ENCODE measurements around the gene HIVEP3. TPM values are rescaled to one million over a fixed set of nuclear protein-coding genes. Genes with fewer than 3 reads are reported as not detected.

HIVEP3 gene
- total and polyA plus RNA-seq, 4 donors, result 7.0 to 14.7 (median 8.8) TPM

GRCh38 chr1:41682149-41682548 is 236.6 kb downstream of the HIVEP3 start:
- Histone ChIP-seq H3K27me3 (ENCODE audit: control insufficient read depth in 3 of 3, insufficient read depth in 3 of 3, low read length in 2 of 3) (no peaks in the 10 kb centered on the region), H3K9ac (ENCODE audit: insufficient read depth in 1 of 2, low read length in 2 of 2) (no peak overlapping the region), H3K27ac (ENCODE audit: low read depth in 1 of 2, low read length in 1 of 2) (no peak overlapping the region)

GRCh38 chr1:41681331-41682098 is 237.2 kb downstream of the HIVEP3 start:
- no peak overlapping the region for H3K9ac ChIP-seq (ENCODE audit: insufficient read depth in 1 of 2, low read length in 2 of 2)
- ATAC-seq (ENCODE audit: insufficient read depth, low FRiP score) (no peak), DNase-seq (peak in 1 of 3 donors; percentile 50)
- WGBS, 2 donors, result 78 to 83% methylated on average over 11 of the region's 11 CpGs
- TF ChIP-seq CTCF (IDR thresholded peaks at IDR 0.05; ENCODE audit: control extremely low read depth, extremely low read depth), result no peak
- no peak overlapping the region for H3K27ac ChIP-seq (ENCODE audit: low read depth in 1 of 2, low read length in 1 of 2)
- H3K9me3 ChIP-seq (ENCODE audit: control insufficient read depth in 4 of 4, insufficient read depth in 3 of 4, low read length in 3 of 4), result no peaks in the 10 kb centered on the region
- no peaks in the 10 kb centered on the region for H3K27me3 ChIP-seq (ENCODE audit: control insufficient read depth in 3 of 3, insufficient read depth in 3 of 3, low read length in 2 of 3)
- peaks cover 0 to 17% (median 0%) of the 10 kb centered on the region in 5 donors for H3K4me1 ChIP-seq (ENCODE audit: control insufficient read depth in 5 of 5, insufficient read depth in 5 of 5, low read length in 5 of 5)
- no peaks in the 10 kb centered on the region for H3K36me3 ChIP-seq (ENCODE audit: control insufficient read depth in 4 of 4, insufficient read depth in 4 of 4, low read length in 4 of 4)
- no peak overlapping the region for H3K4me3 ChIP-seq

More at GRCh38 chr1:41682149-41682548, 236.6 kb downstream of the HIVEP3 start:
- 95 to 98% methylated on average over 5 of the region's 5 CpGs for WGBS, 2 donors
- Histone ChIP-seq H3K9me3 (ENCODE audit: control insufficient read depth in 4 of 4, insufficient read depth in 3 of 4, low read length in 3 of 4) (no peaks in the 10 kb centered on the region), H3K4me3 (no peak overlapping the region), H3K4me1 (ENCODE audit: control insufficient read depth in 5 of 5, insufficient read depth in 5 of 5, low read length in 5 of 5) (peaks cover 0 to 17% (median 0%) of the 10 kb centered on the region in 5 donors), H3K36me3 (ENCODE audit: control insufficient read depth in 4 of 4, insufficient read depth in 4 of 4, low read length in 4 of 4) (no peaks in the 10 kb centered on the region)
- ATAC-seq (ENCODE audit: insufficient read depth, low FRiP score) (no peak), DNase-seq (no peak)
- no peak for TF ChIP-seq CTCF (IDR thresholded peaks at IDR 0.05; ENCODE audit: control extremely low read depth, extremely low read depth)

DNA sequence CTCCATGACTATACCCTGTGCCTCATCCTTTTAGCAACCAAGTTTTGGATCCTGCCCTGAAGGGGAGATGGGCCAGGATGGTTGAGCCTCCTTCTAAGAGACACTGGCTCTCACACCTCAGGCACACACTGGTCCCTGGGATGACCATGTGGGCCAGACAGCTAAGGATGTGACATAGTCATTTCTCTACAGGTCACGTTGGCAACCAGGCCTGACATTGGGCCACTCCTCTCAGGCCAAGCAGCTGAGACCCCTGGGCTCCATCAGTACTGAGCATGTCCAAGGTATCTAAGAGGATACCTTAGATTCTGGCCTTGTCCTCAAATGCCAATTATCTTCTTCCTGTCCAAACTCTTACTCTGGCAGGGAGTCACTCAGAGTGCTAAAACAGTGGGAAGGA is 238.7 kb downstream of the HIVEP3 start:
- H3K36me3 ChIP-seq (ENCODE audit: control insufficient read depth in 4 of 4, insufficient read depth in 4 of 4, low read length in 4 of 4), result no peaks in the 10 kb centered on the region
- H3K27me3 ChIP-seq (ENCODE audit: control insufficient read depth in 3 of 3, insufficient read depth in 3 of 3, low read length in 2 of 3), result no peaks in the 10 kb centered on the region
- no peak overlapping the region for H3K27ac ChIP-seq (ENCODE audit: low read depth in 1 of 2, low read length in 1 of 2)
- no peak overlapping the region for H3K9ac ChIP-seq (ENCODE audit: insufficient read depth in 1 of 2, low read length in 2 of 2)
- no peak for DNase-seq
- 99 to 100% methylated on average over 1 of the region's 1 CpG for WGBS, 2 donors
- H3K4me3 ChIP-seq, result no peak overlapping the region
- ATAC-seq (ENCODE audit: insufficient read depth, low FRiP score), result no peak
- peaks cover 0 to 17% (median 0%) of the 10 kb centered on the region in 5 donors for H3K4me1 ChIP-seq (ENCODE audit: control insufficient read depth in 5 of 5, insufficient read depth in 5 of 5, low read length in 5 of 5)
- H3K9me3 ChIP-seq (ENCODE audit: control insufficient read depth in 4 of 4, insufficient read depth in 3 of 4, low read length in 3 of 4), result no peaks in the 10 kb centered on the region
- TF ChIP-seq CTCF (IDR thresholded peaks at IDR 0.05; ENCODE audit: control extremely low read depth, extremely low read depth), result no peak
